Tibial nerve (tissue), 4 donors: ENCODE measurements around the gene PSME2.

Experiments used
- CTCF ChIP-seq, 5 experiments: fragments of 200-600 bp in 3 of 5; fragments of 450-650 bp in 2 of 5; sonication (generic) in 3 of 5; IDR thresholded peaks; one replicate each; pipeline ENCODE4 v1.5.1; 2016 to 2019; ENCODE audit warnings: antibody characterized with exemption in 5 of 5, mild to moderate bottlenecking in 3 of 5, moderate library complexity in 2 of 5
- EP300 ChIP-seq, 2 donors: sonication (generic); formaldehyde crosslinking; IDR thresholded peaks; one replicate each; pipeline ENCODE4 v1.6.1; 2017; ENCODE audit warnings: antibody characterized with exemption in 2 of 2, mild to moderate bottlenecking in 1 of 2
- POLR2A ChIP-seq, 2 donors: fragments of 450-650 bp; IDR thresholded peaks; one replicate each; pipeline ENCODE4 v1.6.1; 2017; ENCODE audit warnings: antibody characterized with exemption in 2 of 2, mild to moderate bottlenecking in 2 of 2, moderate library complexity in 2 of 2

GRCh38 chr14:24143511-24143910 lies 2.9 kb downstream of the PSME2 start:
- TF ChIP-seq CTCF (IDR thresholded peaks at IDR 0.05) (no peak), POLR2A (IDR thresholded peaks at IDR 0.05) (no peak), EP300 (IDR thresholded peaks at IDR 0.05) (no peak)
